GM12878 (cell line): ENCODE results near the gene CNOT11.

Experiments used
- BHLHE40 ChIP-seq, 2 experiments: fragments of 450-650 bp in 1 of 2; IDR thresholded peaks; 2 replicates each; pipeline ENCODE4 v1.6.1; 2011 to 2017; ENCODE audit warnings: low read depth in 2 of 2, borderline replicate concordance in 1 of 2, improper control_type of control experiment in 1 of 2, low read length in 1 of 2, mild to moderate bottlenecking in 1 of 2
- POLR2A ChIP-seq: IDR thresholded peaks from 2 replicates; pipeline ENCODE4 v1.6.1; 2011; ENCODE audit warnings: low read depth, mild to moderate bottlenecking, low read length
- SREBF2 ChIP-seq: IDR thresholded peaks from 2 replicates; pipeline ENCODE4 v1.6.1; 2012; ENCODE audit warnings: mild to moderate bottlenecking, low read length
- TAF1 ChIP-seq: IDR thresholded peaks from 2 replicates; pipeline ENCODE4 v1.6.1; 2011; ENCODE audit warnings: mild to moderate bottlenecking, low read depth, low read length, borderline replicate concordance
- ZNF24 ChIP-seq: fragments of 450-650 bp; IDR thresholded peaks from 2 replicates; pipeline ENCODE4 v1.6.1; 2017; ENCODE audit warnings: antibody characterized with exemption, mild to moderate bottlenecking
- TF ChIP-seq, protein P1 (sequence below), 3 experiments: IDR thresholded peaks in 2 of 3; conservative IDR thresholded peaks in 1 of 3; 2 replicates each; pipeline ENCODE4 v1.5.1; 2011; ENCODE audit warnings: low read depth in 3 of 3, low read length in 3 of 3, mild to moderate bottlenecking in 3 of 3, control low read depth in 2 of 3, moderate library complexity in 2 of 3, inconsistent platforms in 1 of 3, mixed read lengths in 1 of 3; ENCODE audit not compliant: control insufficient read depth in 2 of 3, insufficient read depth in 1 of 3; ENCODE audit errors: extremely low read depth in 1 of 3
- TF ChIP-seq, protein P2 (sequence below): fragments of 150-350 bp; IDR thresholded peaks from 2 replicates; pipeline ENCODE4 v1.6.1; 2016; ENCODE audit warnings: low read depth, low read length

- TF ChIP-seq SREBF2: no peak
- TF ChIP-seq, protein P1, sequence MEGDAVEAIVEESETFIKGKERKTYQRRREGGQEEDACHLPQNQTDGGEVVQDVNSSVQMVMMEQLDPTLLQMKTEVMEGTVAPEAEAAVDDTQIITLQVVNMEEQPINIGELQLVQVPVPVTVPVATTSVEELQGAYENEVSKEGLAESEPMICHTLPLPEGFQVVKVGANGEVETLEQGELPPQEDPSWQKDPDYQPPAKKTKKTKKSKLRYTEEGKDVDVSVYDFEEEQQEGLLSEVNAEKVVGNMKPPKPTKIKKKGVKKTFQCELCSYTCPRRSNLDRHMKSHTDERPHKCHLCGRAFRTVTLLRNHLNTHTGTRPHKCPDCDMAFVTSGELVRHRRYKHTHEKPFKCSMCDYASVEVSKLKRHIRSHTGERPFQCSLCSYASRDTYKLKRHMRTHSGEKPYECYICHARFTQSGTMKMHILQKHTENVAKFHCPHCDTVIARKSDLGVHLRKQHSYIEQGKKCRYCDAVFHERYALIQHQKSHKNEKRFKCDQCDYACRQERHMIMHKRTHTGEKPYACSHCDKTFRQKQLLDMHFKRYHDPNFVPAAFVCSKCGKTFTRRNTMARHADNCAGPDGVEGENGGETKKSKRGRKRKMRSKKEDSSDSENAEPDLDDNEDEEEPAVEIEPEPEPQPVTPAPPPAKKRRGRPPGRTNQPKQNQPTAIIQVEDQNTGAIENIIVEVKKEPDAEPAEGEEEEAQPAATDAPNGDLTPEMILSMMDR (IDR thresholded peaks at IDR 0.05 in 2 of 3, conservative IDR thresholded peaks at IDR 0.05 in 1 of 3; ENCODE audit: control insufficient read depth in 2 of 3, extremely low read depth in 1 of 3, insufficient read depth in 1 of 3, low read depth in 3 of 3, low read length in 3 of 3): no peak
- TF ChIP-seq, protein P2, sequence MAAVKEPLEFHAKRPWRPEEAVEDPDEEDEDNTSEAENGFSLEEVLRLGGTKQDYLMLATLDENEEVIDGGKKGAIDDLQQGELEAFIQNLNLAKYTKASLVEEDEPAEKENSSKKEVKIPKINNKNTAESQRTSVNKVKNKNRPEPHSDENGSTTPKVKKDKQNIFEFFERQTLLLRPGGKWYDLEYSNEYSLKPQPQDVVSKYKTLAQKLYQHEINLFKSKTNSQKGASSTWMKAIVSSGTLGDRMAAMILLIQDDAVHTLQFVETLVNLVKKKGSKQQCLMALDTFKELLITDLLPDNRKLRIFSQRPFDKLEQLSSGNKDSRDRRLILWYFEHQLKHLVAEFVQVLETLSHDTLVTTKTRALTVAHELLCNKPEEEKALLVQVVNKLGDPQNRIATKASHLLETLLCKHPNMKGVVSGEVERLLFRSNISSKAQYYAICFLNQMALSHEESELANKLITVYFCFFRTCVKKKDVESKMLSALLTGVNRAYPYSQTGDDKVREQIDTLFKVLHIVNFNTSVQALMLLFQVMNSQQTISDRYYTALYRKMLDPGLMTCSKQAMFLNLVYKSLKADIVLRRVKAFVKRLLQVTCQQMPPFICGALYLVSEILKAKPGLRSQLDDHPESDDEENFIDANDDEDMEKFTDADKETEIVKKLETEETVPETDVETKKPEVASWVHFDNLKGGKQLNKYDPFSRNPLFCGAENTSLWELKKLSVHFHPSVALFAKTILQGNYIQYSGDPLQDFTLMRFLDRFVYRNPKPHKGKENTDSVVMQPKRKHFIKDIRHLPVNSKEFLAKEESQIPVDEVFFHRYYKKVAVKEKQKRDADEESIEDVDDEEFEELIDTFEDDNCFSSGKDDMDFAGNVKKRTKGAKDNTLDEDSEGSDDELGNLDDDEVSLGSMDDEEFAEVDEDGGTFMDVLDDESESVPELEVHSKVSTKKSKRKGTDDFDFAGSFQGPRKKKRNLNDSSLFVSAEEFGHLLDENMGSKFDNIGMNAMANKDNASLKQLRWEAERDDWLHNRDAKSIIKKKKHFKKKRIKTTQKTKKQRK: no peak
- no peak for TF ChIP-seq POLR2A
- no peak for TF ChIP-seq BHLHE40 (IDR thresholded peaks at IDR 0.05; ENCODE audit: borderline replicate concordance in 1 of 2, low read depth in 2 of 2, low read length in 1 of 2)
- TF ChIP-seq ZNF24: no peak
- TF ChIP-seq TAF1: no peak
These were observed 43.2 kb downstream of the CNOT11 start for GRCh38 chr2:101295895-101296294.
